GM18909 (cell line): ENCODE data around the gene OVOL3.

Experiments used
- ATAC-seq: cut with Tn5 transposase; IDR thresholded peaks from one replicate; pipeline ENCODE4 v1.9.1; 2021; ENCODE audit warnings: mild to moderate bottlenecking; ENCODE audit not compliant: unreplicated experiment, poor library complexity

OVOL3 gene

GRCh38 chr19:36099166-36099785 lies 11.7 kb upstream of the OVOL3 start:
- ATAC-seq = no peak

- ATAC-seq = no peak
These were observed 10.5 kb upstream of the OVOL3 start for GRCh38 chr19:36100476-36100875.

- no peak for ATAC-seq
These were observed 9.2 kb upstream of the OVOL3 start for GRCh38 chr19:36101550-36102327.

- ATAC-seq = no peak
These were observed 7.8 kb upstream of the OVOL3 start for GRCh38 chr19:36103040-36103626.

GRCh38 chr19:36103842-36104552 lies 6.9 kb upstream of the OVOL3 start:
- ATAC-seq = no peak

GRCh38 chr19:36106441-36106840 lies 4.5 kb upstream of the OVOL3 start:
- ATAC-seq = no peak

GRCh38 chr19:36106991-36107390 lies 4.0 kb upstream of the OVOL3 start:
- no peak for ATAC-seq

GRCh38 chr19:36108684-36109083 lies 2.3 kb upstream of the OVOL3 start:
- no peak for ATAC-seq

- no peak for ATAC-seq
These were observed 227 bp downstream of the OVOL3 start for GRCh38 chr19:36111200-36111539.

GRCh38 chr19:36112678-36113077 lies 1.7 kb downstream of the OVOL3 start:
- no peak for ATAC-seq

- no peak for ATAC-seq
These were observed 2.5 kb downstream of the OVOL3 start for GRCh38 chr19:36113425-36113824.

GRCh38 chr19:36113894-36114720 lies 3.2 kb downstream of the OVOL3 start:
- no peak for ATAC-seq

- ATAC-seq = peak; percentile 82
These were observed 3.9 kb downstream of the OVOL3 start, which contains the start of gene POLR2I for GRCh38 chr19:36114721-36115452. POLR2I (minus strand) TSS chr19:36114875; CDS start chr19:36114856, 19 bp downstream.

- peak; percentile 38 for ATAC-seq
These were observed 4.8 kb downstream of the OVOL3 start, which contains the start of gene TBCB for GRCh38 chr19:36115453-36116343. TBCB (plus strand) TSS chr19:36115468; CDS start chr19:36115561, 93 bp downstream.

GRCh38 chr19:36116344-36116637 lies 5.3 kb downstream of the OVOL3 start:
- ATAC-seq = no peak

- ATAC-seq = no peak
These were observed 9.4 kb downstream of the OVOL3 start for GRCh38 chr19:36120092-36120983.

GRCh38 chr19:36120984-36121358 lies 10.0 kb downstream of the OVOL3 start:
- ATAC-seq = no peak
